CD4-positive, alpha-beta memory T cell (primary cell): ENCODE results near the gene PRTN3. TPM values are rescaled to one million over a fixed set of nuclear protein-coding genes. Genes with fewer than 3 reads are reported as not detected.

ENCODE experiments used
- CTCF ChIA-PET: fragments of 350-600 bp; sonication (Branson Sonifier 250); formaldehyde crosslinking; loops from one replicate; lab custom pipeline; 2021; ENCODE audit warnings: inconsistent platforms; ENCODE audit not compliant: partially characterized antibody; lab: Charles Lee
- POLR2A ChIA-PET: fragments of 350-600 bp; sonication (Branson Sonifier 250); formaldehyde crosslinking; loops from one replicate; lab custom pipeline; 2021; ENCODE audit not compliant: partially characterized antibody; lab: Charles Lee
- DNase-seq, 5 donors: peaks; one replicate each; pipeline versions ENCODE4 v3.0.0 to v3.0.0-alpha.2; 2020 to 2022; ENCODE audit warnings: mixed read lengths in 1 of 5
- H3K27ac ChIP-seq: one replicate; pipeline ENCODE4 v1.7.0; 2013; ENCODE audit warnings: low read depth, low read length
- H3K27me3 ChIP-seq: 2 replicates; pipeline ENCODE4 v1.7.0; 2013; ENCODE audit warnings: mild to moderate bottlenecking, low read length, moderate library complexity; ENCODE audit not compliant: insufficient read depth
- H3K36me3 ChIP-seq: 2 replicates; pipeline ENCODE4 v1.7.0; 2013; ENCODE audit warnings: mild to moderate bottlenecking, low read length, moderate library complexity; ENCODE audit not compliant: insufficient read depth
- H3K4me1 ChIP-seq: 2 replicates; pipeline ENCODE4 v1.7.0; 2013; ENCODE audit warnings: mild to moderate bottlenecking, low read length, moderate library complexity; ENCODE audit not compliant: insufficient read depth
- H3K4me3 ChIP-seq, 2 donors: one replicate each; pipeline ENCODE4 v1.7.0; 2013; ENCODE audit warnings: low read length in 2 of 2, mild to moderate bottlenecking in 1 of 2
- H3K9me3 ChIP-seq, 2 donors: one replicate each; pipeline ENCODE4 v1.7.0; 2013; ENCODE audit warnings: low read length in 2 of 2, control low read depth in 1 of 2; ENCODE audit not compliant: control insufficient read depth in 1 of 2
- H3K27ac Mint-ChIP-seq, 7 donors: one replicate each; pipeline ENCODE4 v1.8.0; 2020 to 2021; ENCODE audit warnings: mixed read lengths in 7 of 7, mild to moderate bottlenecking in 6 of 7, inconsistent platforms in 3 of 7, moderate library complexity in 3 of 7
- H3K27me3 Mint-ChIP-seq, 2 donors: one replicate each; pipeline ENCODE4 v1.8.0; 2020 to 2021; ENCODE audit warnings: mixed read lengths in 2 of 2
- H3K36me3 Mint-ChIP-seq, 2 donors: one replicate each; pipeline ENCODE4 v1.8.0; 2020 to 2021; ENCODE audit warnings: mixed read lengths in 2 of 2, inconsistent platforms in 1 of 2, mild to moderate bottlenecking in 1 of 2
- H3K4me1 Mint-ChIP-seq, 4 donors: one replicate each; pipeline ENCODE4 v1.8.0; 2020 to 2021; ENCODE audit warnings: mixed read lengths in 4 of 4, mild to moderate bottlenecking in 1 of 4
- H3K4me3 Mint-ChIP-seq, 8 donors: one replicate each; pipeline ENCODE4 v1.8.0; 2020 to 2021; ENCODE audit warnings: mixed read lengths in 8 of 8, mild to moderate bottlenecking in 7 of 8, moderate library complexity in 6 of 8, inconsistent platforms in 3 of 8
- H3K9me3 Mint-ChIP-seq, 8 donors: one replicate each; pipeline ENCODE4 v1.8.0; 2020 to 2021; ENCODE audit warnings: mixed read lengths in 8 of 8, mild to moderate bottlenecking in 5 of 8, inconsistent platforms in 3 of 8, moderate library complexity in 1 of 8
- intact Hi-C: fragments of 100-400 bp; cut with micrococcal nuclease; formaldehyde crosslinking; loops from one replicate; pipeline ENCODE4 v1.15.1; 2023
- polyA plus RNA-seq, 2 donors: library from polyadenylated mRNA; unstranded; fragments of 300-500 nt; fragmentation: Illumina TruSeq; gene quantifications; one replicate each; pipeline ENCODE4 v1.2.3, GENCODE V29; 2021
- total RNA-seq, 2 experiments: library from RNA; stranded (reverse); gene quantifications; one replicate each; pipeline ENCODE4 v1.2.3, GENCODE V29; 2021

PRTN3 gene
- total and polyA plus RNA-seq, 4 experiments from 2014 or later: not detected

DNA sequence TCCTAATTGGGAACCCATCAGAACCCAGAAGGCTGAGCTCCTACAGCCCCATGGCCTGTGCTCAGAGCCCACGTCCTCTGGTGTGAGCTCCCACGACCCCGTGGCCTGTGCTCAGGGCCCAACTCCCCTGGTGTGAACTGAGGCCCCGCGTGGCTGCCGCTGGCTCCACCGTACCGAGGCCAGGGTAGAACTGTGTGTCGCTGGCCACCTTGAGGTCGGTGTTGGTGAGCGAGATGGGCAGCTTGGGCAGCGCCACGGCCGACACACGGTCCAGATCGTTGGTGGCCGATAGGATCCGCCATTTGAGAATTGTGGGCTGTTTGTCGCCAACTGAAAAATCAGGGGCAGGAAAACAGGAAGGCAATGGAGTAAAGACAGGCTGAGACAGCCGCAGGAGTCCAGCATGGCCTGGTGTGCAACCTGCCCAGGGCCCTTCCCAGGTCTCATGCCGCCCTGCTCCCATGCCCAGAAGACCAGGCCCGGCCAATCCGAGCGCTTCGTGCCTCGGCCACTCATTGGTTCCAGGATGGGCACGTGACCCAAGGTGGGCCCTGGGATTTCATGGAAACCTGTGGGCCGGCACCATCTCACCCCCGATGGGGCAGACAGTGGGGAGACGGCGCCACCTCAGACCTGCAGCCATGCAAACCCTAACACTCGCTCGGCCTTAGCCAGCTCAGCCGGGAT lies 40.7 kb downstream of the PRTN3 start:
- H3K4me1 ChIP-seq: no peaks in the 10 kb centered on the region
- DNase-seq: no peak
- H3K27ac ChIP-seq: no peak overlapping the region
- H3K4me1 Mint-ChIP-seq: peaks cover 0 to 4% (median 0%) of the 10 kb centered on the region in 4 donors
- H3K9me3 ChIP-seq: no peaks in the 10 kb centered on the region
- ChIA-PET POLR2A (interaction anchor here (0.9 to 9.0 kb wide), 2 partner anchors 9 to 14 kb away, joined by 3 to 47 read pairs; partner anchors contain the start of genes MED16 and RNU6-9), CTCF (interaction anchor here (0.8 to 1.2 kb wide), 2 partner anchors 17 to 18 kb away, joined by 3 to 4 read pairs; no protein-coding TSS in a partner anchor)
- H3K36me3 Mint-ChIP-seq: peaks cover 6 to 15% of the 10 kb centered on the region in 2 donors
- intact Hi-C loops: no loop called here
- H3K27me3 ChIP-seq: no peaks in the 10 kb centered on the region
- no peak overlapping the region for H3K4me3 Mint-ChIP-seq
- H3K27me3 Mint-ChIP-seq: no peaks in the 10 kb centered on the region
- no peaks in the 10 kb centered on the region for H3K9me3 Mint-ChIP-seq
- peaks cover 31% of the 10 kb centered on the region for H3K36me3 ChIP-seq
- H3K4me3 ChIP-seq: no peak overlapping the region
- peak overlapping the region in 1 of 7 donors; percentile 35 for H3K27ac Mint-ChIP-seq

DNA sequence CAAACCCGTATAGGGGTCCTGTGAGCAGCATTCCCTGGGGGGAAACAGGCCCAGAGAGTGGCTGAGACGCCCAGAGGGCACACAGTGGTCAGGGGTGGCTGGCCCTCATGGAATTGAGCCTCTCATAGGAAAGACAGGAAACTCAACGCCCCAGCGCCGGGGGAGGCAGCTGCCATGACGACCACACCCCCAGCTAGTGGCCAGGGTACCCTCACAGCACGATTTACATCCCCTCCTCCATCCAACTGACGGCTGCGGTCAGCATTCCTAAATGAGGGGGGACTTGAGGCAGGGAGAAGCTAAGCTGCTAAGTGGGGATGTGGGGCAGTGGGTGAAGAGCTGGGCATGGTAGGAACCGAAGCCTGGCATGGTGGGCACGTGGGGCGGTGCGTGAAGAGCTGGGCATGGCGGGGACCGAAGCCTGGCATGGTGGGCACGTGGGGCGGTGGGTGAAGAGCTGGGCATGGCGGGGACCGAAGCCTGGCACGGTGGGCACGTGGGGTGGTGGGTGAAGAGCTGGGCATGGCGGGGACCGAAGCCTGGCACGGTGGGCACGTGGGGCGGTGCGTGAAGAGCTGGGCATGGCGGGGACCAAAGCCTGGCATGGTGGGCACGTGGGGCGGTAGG lies 42.2 kb downstream of the PRTN3 start:
- DNase-seq: no peak
- H3K4me1 Mint-ChIP-seq: peaks cover 0 to 9% (median 0%) of the 10 kb centered on the region in 4 donors
- Histone ChIP-seq H3K4me1 (peaks cover 11% of the 10 kb centered on the region), H3K9me3 (no peaks in the 10 kb centered on the region), H3K36me3 (peaks cover 35% of the 10 kb centered on the region), H3K27me3 (no peaks in the 10 kb centered on the region), H3K4me3 (no peak overlapping the region), H3K27ac (no peak overlapping the region)
- H3K9me3 Mint-ChIP-seq: no peaks in the 10 kb centered on the region
- ChIA-PET CTCF (interaction anchor here (1.0 kb wide), 1 partner anchor 20 kb away, joined by 4 read pairs; no protein-coding TSS in a partner anchor), POLR2A (interaction anchor here (0.8 to 9.0 kb wide), 4 partner anchors 11 to 36 kb away, joined by 4 to 47 read pairs (median 5); partner anchors contain the start of genes MED16 and RNU6-9)
- H3K27me3 Mint-ChIP-seq: no peaks in the 10 kb centered on the region
- peaks cover 6 to 19% of the 10 kb centered on the region in 2 donors for H3K36me3 Mint-ChIP-seq
- H3K27ac Mint-ChIP-seq: no peak overlapping the region
- intact Hi-C loops: no loop called here
- H3K4me3 Mint-ChIP-seq: no peak overlapping the region

DNA sequence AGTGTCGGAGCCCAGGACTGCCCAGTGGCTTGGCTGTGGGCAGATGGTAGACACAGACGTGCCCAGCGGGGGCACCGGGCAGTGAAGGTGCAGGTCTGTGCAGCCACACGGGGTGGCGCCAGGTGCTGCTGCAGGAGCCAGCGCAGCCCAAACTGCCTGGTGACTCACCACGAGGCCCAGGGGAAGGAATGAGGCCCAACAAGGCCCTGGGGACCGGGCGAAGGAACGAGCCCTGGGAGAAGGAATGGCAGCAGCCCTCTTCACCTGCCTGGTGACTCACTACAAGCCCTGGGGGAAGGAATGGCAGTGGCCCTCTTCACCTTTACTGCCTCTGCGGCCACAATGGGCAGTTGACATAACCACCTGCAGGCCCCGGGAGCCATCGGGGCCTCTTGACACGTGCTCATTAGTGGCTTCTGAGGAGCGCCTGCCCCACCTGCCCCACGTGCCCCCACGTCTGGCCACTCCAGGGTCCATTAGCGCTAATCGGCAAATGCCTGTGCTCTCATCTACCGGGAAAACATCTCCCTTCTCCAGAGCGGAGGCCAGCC lies 42.9 kb downstream of the PRTN3 start:
- intact Hi-C loops: no loop called here
- Mint-ChIP-seq H3K27me3 (no peaks in the 10 kb centered on the region), H3K27ac (no peak overlapping the region), H3K9me3 (no peaks in the 10 kb centered on the region), H3K4me3 (no peak overlapping the region), H3K4me1 (peaks cover 0 to 15% (median 0%) of the 10 kb centered on the region in 4 donors), H3K36me3 (peaks cover 6 to 19% of the 10 kb centered on the region in 2 donors)
- Histone ChIP-seq H3K36me3 (peaks cover 38% of the 10 kb centered on the region), H3K9me3 (no peaks in the 10 kb centered on the region), H3K4me3 (no peak overlapping the region), H3K27me3 (no peaks in the 10 kb centered on the region), H3K4me1 (peaks cover 15% of the 10 kb centered on the region), H3K27ac (no peak overlapping the region)
- POLR2A ChIA-PET: interaction anchor here (1.2 to 1.6 kb wide), 2 partner anchors 11 to 25 kb away, joined by 4 to 6 read pairs; no protein-coding TSS in a partner anchor
- no peak for DNase-seq
- CTCF ChIA-PET: interaction anchor here (1.0 kb wide), 1 partner anchor 20 kb away, joined by 4 read pairs; no protein-coding TSS in a partner anchor

DNA sequence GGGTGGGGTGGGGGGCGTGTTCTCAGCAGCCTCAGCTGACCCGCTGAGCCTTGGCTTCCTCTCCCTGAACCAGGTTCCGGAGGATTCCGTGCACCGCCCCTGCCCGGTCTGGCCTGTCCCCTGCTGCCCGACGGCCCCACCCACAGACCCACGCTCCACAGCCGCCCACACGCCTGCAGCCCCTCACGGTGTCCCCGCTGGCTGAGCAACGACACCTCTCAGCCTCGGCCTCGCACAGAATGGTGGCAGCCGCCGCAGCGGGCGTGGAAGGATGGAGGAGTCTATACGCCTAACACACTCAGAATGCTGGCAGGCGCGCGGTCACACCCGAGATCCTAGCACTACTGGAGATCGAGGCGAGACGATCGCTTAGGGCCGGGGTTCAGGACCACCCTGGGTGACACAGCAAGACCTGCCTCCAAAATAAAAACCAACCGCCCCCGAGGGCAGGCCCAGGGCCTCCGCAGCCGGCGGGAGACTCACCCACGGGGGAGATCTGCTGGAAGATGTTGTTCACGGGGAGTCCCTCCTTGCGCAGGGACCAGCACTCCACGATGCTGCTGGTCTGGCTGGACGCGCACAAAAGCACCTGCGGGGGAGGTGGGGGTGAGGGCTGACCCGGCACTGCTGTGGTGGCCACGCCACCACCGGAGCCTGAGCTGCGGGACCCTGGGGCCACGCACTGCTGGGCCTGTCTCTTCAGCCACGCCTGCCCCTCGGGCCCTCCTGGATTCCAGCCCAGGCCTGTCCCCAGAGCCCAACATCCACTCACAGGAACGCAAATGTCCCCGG lies 43.8 kb downstream of the PRTN3 start:
- Mint-ChIP-seq H3K4me3 (no peak overlapping the region), H3K4me1 (peaks cover 0 to 18% (median 0%) of the 10 kb centered on the region in 4 donors), H3K36me3 (peaks cover 0 to 23% of the 10 kb centered on the region in 2 donors), H3K9me3 (no peaks in the 10 kb centered on the region), H3K27me3 (no peaks in the 10 kb centered on the region), H3K27ac (no peak overlapping the region)
- H3K27me3 ChIP-seq: no peaks in the 10 kb centered on the region
- no peak overlapping the region for H3K27ac ChIP-seq
- CTCF ChIA-PET: no interaction called here
- H3K4me3 ChIP-seq: no peak overlapping the region
- DNase-seq: no peak
- peaks cover 42% of the 10 kb centered on the region for H3K36me3 ChIP-seq
- H3K4me1 ChIP-seq: peaks cover 20% of the 10 kb centered on the region
- intact Hi-C loops: no loop called here
- POLR2A ChIA-PET: no interaction called here
- H3K9me3 ChIP-seq: no peaks in the 10 kb centered on the region

DNA sequence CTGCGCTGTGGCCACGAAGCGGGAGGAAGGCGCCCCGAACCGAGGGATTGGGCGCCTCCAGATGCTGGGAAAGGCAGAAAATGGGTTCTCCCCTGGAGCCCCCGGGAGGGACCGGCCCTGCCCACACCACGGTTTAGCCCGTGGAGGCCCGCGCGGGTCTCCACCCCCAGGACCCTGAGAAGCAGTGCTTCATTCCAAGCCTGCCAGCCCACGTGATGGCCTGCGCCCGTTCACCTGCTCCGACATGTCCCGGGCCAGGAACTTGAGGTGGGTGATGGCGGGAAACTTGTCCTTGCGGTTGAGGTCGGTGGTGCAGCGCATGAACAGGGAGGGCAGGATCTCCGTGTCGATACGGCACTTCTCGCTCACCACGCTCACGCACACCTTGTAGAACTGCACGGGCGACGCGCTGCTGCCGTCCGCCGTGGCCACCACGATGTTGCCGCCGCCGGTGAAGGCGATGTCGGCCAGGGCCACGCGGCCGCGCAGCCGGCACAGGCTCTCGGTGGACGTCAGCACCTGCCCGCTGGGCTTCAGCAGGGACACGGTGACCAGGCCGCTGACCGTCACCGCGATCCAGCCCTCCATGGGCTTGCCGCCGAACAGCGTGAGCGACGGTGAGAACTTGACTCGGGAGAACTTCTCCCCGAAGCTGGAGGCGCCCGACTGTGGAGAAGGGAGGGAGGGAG lies 44.9 kb downstream of the PRTN3 start:
- Histone ChIP-seq H3K36me3 (peaks cover 42% of the 10 kb centered on the region), H3K27ac (no peak overlapping the region), H3K4me1 (peaks cover 20% of the 10 kb centered on the region), H3K9me3 (no peaks in the 10 kb centered on the region), H3K4me3 (no peak overlapping the region), H3K27me3 (no peaks in the 10 kb centered on the region)
- ChIA-PET POLR2A (no interaction called here), CTCF (no interaction called here)
- Mint-ChIP-seq H3K4me1 (peaks cover 0 to 22% (median 0%) of the 10 kb centered on the region in 4 donors), H3K9me3 (no peaks in the 10 kb centered on the region), H3K4me3 (no peak overlapping the region), H3K27ac (peak overlapping the region in 1 of 7 donors; percentile 55), H3K36me3 (peaks cover 0 to 25% of the 10 kb centered on the region in 2 donors), H3K27me3 (no peaks in the 10 kb centered on the region)
- intact Hi-C loops: no loop called here
- no peak for DNase-seq

DNA sequence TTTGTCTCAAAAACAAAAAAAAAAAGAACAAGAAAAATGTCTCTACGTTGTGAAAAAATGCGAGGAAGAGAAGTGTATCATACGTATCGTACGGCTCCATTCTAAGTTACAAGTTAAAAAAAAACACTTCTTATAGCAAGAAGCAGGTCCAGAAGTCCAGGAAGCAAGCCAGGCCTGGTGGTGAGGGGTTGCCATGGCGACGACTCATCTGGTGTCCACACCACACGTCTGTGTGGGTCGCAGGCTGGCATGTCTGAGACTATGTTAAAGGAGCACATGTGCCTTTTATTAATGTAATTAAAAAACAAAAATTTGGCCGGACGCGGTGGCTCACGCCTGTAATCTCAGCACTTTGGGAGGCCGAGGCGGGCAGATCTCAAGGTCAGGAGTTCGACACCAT lies 46.3 kb downstream of the PRTN3 start:
- peaks cover 29% of the 10 kb centered on the region for H3K36me3 ChIP-seq
- H3K4me1 Mint-ChIP-seq: peaks cover 0 to 29% (median 3%) of the 10 kb centered on the region in 4 donors
- H3K9me3 Mint-ChIP-seq: no peaks in the 10 kb centered on the region
- H3K4me3 ChIP-seq: no peak overlapping the region
- no peak overlapping the region for H3K4me3 Mint-ChIP-seq
- no peaks in the 10 kb centered on the region for H3K27me3 ChIP-seq
- H3K9me3 ChIP-seq: no peaks in the 10 kb centered on the region
- no peak overlapping the region for H3K27ac ChIP-seq
- H3K27me3 Mint-ChIP-seq: no peaks in the 10 kb centered on the region
- H3K27ac Mint-ChIP-seq: no peak overlapping the region
- DNase-seq: no peak
- H3K36me3 Mint-ChIP-seq: peaks cover 0 to 24% of the 10 kb centered on the region in 2 donors
- POLR2A ChIA-PET: no interaction called here
- CTCF ChIA-PET: no interaction called here
- intact Hi-C loops: no loop called here
- H3K4me1 ChIP-seq: peaks cover 22% of the 10 kb centered on the region
